Astrocyte (in vitro differentiated cells and primary cell): ENCODE data around the gene CACHD1.

Experiments
- EZH2 ChIP-seq: IDR thresholded peaks from 2 replicates; pipeline ENCODE4 v1.6.1; 2012; ENCODE audit warnings: mild to moderate bottlenecking, low read length, inconsistent platforms; ENCODE audit not compliant: insufficient read depth
- TF ChIP-seq, protein P1 (sequence below): IDR thresholded peaks from 2 replicates; pipeline ENCODE4 v1.5.1; 2011; ENCODE audit warnings: low read depth, mild to moderate bottlenecking, inconsistent platforms, low read length, moderate library complexity; ENCODE audit not compliant: insufficient read depth

DNA sequence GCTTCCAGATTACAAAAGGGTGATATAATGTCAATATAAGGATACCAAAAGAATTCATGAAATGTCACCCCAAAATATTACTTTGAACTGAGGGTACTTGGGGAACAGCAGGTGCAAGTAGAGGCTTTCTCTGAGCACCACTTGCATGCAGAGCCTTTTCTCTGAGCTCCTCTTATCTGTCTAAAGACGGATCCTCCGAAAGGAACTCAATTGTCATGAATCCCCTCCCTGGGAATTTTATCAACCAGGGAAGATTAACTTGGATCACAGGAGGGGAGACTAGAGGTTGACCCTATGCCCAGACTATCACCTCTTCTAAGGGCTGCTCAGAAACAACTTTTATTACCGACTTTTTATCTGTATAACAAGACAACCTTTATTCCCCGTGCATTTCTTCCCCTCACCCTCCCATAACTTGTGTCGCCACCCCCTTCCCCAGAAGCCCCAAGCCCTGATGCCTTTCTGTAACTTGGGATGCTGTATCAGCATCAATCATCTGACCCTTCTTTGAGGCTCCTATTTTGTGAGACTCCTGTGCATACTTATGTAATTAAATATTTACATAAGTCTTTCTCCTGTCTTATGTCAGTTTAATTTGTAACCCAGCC, 94.1 kb downstream of the CACHD1 start:
- TF ChIP-seq, protein P1, sequence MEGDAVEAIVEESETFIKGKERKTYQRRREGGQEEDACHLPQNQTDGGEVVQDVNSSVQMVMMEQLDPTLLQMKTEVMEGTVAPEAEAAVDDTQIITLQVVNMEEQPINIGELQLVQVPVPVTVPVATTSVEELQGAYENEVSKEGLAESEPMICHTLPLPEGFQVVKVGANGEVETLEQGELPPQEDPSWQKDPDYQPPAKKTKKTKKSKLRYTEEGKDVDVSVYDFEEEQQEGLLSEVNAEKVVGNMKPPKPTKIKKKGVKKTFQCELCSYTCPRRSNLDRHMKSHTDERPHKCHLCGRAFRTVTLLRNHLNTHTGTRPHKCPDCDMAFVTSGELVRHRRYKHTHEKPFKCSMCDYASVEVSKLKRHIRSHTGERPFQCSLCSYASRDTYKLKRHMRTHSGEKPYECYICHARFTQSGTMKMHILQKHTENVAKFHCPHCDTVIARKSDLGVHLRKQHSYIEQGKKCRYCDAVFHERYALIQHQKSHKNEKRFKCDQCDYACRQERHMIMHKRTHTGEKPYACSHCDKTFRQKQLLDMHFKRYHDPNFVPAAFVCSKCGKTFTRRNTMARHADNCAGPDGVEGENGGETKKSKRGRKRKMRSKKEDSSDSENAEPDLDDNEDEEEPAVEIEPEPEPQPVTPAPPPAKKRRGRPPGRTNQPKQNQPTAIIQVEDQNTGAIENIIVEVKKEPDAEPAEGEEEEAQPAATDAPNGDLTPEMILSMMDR: no peak
- TF ChIP-seq EZH2: no peak
